Measurements from ENCODE around the gene CCNJL. TPM values are rescaled to one million over a fixed set of nuclear protein-coding genes. Genes with fewer than 3 reads are reported as not detected.

Gene CCNJL
- total and polyA plus RNA-seq, 2 experiments from 2014 or later = 28.4 to 29.2 TPM

GRCh38 chr5:160360310-160360709 is 47.9 kb upstream of the CCNJL start (continued):
- TF ChIP-seq ETS1 (IDR thresholded peaks at IDR 0.05) = no peak
- no peak for TF ChIP-seq JUNB (IDR thresholded peaks at IDR 0.05; ENCODE audit: unreplicated experiment)
- TF ChIP-seq REST (IDR thresholded peaks at IDR 0.05; ENCODE audit: unreplicated experiment) = no peak
- no peak for TF ChIP-seq CREB1 (CRISPR knock-in tag; IDR thresholded peaks at IDR 0.05; ENCODE audit: low read depth)
- no peak for TF ChIP-seq EZH2phosphoT487 (IDR thresholded peaks at IDR 0.05; ENCODE audit: unreplicated experiment)
- TF ChIP-seq EZH2 (IDR thresholded peaks at IDR 0.05; ENCODE audit: low read depth, unreplicated experiment) = no peak
- TF ChIP-seq NANOG (IDR thresholded peaks at IDR 0.05; ENCODE audit: borderline replicate concordance) = no peak
- TF ChIP-seq ZNF114 (CRISPR knock-in tag; IDR thresholded peaks at IDR 0.05) = no peak

GRCh38 chr5:160359816-160360215 is 47.5 kb upstream of the CCNJL start:
- Mint-ChIP-seq H3K36me3 (ENCODE audit: low read depth) (no peaks in the 10 kb centered on the region; the same call in 2 of the 3 replicates), H3K27me3 (ENCODE audit: insufficient read depth, low read depth, poor library complexity) (peaks cover 6% of the 10 kb centered on the region), H3K4me3 (no peak overlapping the region), H3K27ac (no peak overlapping the region), H3K9me3 (no peaks in the 10 kb centered on the region), H3K4me1 (peaks cover 21% of the 10 kb centered on the region)
- no peaks in the 10 kb centered on the region for H3K79me2 ChIP-seq (replicated peaks; ENCODE audit: insufficient read depth)
- H3K4me2 ChIP-seq = 0 out of 2 replicates have a peak overlapping the region, but pooled peaks have one; percentile 13
- DNase-seq (ENCODE audit: low spot score) (peak; percentile 34), ATAC-seq (peak; percentile 57)
- H4K20me1 ChIP-seq (replicated peaks; ENCODE audit: insufficient read depth) = no peaks in the 10 kb centered on the region
- peaks cover 9% of the 10 kb centered on the region; the same call in 1 of the 2 replicates for H3K4me1 ChIP-seq (ENCODE audit: insufficient read depth)
- no peaks in the 10 kb centered on the region for H3F3A ChIP-seq (replicated peaks; ENCODE audit: low read depth)
- H3K27me3 ChIP-seq (ENCODE audit: insufficient read depth) = no peaks in the 10 kb centered on the region
- H3K27ac ChIP-seq (ENCODE audit: low read depth) = no peak overlapping the region
- H3K9me2 ChIP-seq (ENCODE audit: insufficient read depth) = no peaks in the 10 kb centered on the region
- H3K4me3 ChIP-seq = no peak overlapping the region
- no peaks in the 10 kb centered on the region for H3K36me3 ChIP-seq (ENCODE audit: insufficient read depth)
- H2AFZ ChIP-seq = peak overlapping the region; percentile 88
- TF ChIP-seq ZNF331 (CRISPR knock-in tag; IDR thresholded peaks at IDR 0.05; ENCODE audit: low read depth) = no peak
- TF ChIP-seq EZH2phosphoT487 (IDR thresholded peaks at IDR 0.05; ENCODE audit: unreplicated experiment) = no peak
- TF ChIP-seq POLR2AphosphoS5 (IDR thresholded peaks at IDR 0.05; ENCODE audit: low read depth) = no peak
- TF ChIP-seq JUNB (IDR thresholded peaks at IDR 0.05; ENCODE audit: unreplicated experiment) = no peak
- no peak for TF ChIP-seq ZNF462 (CRISPR knock-in tag; IDR thresholded peaks at IDR 0.05)
- no peak for TF ChIP-seq ETS1 (IDR thresholded peaks at IDR 0.05)
- no peak for TF ChIP-seq ZNF114 (CRISPR knock-in tag; IDR thresholded peaks at IDR 0.05)
- TF ChIP-seq CREB1 (CRISPR knock-in tag; IDR thresholded peaks at IDR 0.05; ENCODE audit: low read depth) = no peak
- TF ChIP-seq NANOG (IDR thresholded peaks at IDR 0.05; ENCODE audit: borderline replicate concordance) = no peak
- TF ChIP-seq EZH2 (IDR thresholded peaks at IDR 0.05; ENCODE audit: low read depth, unreplicated experiment) = no peak
- TF ChIP-seq STAT1 (IDR thresholded peaks at IDR 0.05; ENCODE audit: unreplicated experiment) = no peak
